Karpas-422 (cell line): Measurements from ENCODE around the gene ENGASE. TPM values are rescaled to one million over a fixed set of nuclear protein-coding genes. Genes with fewer than 3 reads are reported as not detected.

ENCODE experiments used
- DNase-seq: peaks from one replicate; pipeline ENCODE4 v3.0.0-alpha.2; 2015
- H2AFZ ChIP-seq: fragments of 200-600 bp; sonication (generic); 2 replicates; pipeline ENCODE4 v1.6.1; 2014; ENCODE audit warnings: antibody characterized with exemption, low read length, mixed read lengths
- H3K27ac ChIP-seq: fragments of 200-600 bp; sonication (generic); 2 replicates; pipeline ENCODE4 v1.5.1; 2014; ENCODE audit warnings: mild to moderate bottlenecking, low read length, moderate library complexity
- H3K27me3 ChIP-seq: fragments of 200-600 bp; sonication (generic); 2 replicates; pipeline ENCODE4 v1.6.1; 2014; ENCODE audit warnings: low read length, mixed read lengths
- H3K36me3 ChIP-seq: fragments of 200-600 bp; sonication (generic); 2 replicates; pipeline ENCODE4 v1.6.1; 2014; ENCODE audit warnings: low read length, mixed read lengths; ENCODE audit not compliant: insufficient read depth
- H3K4me1 ChIP-seq: fragments of 200-600 bp; sonication (generic); 2 replicates; pipeline ENCODE4 v1.6.1; 2014; ENCODE audit warnings: mild to moderate bottlenecking, low read length, mixed read lengths
- H3K4me2 ChIP-seq: fragments of 200-600 bp; sonication (generic); 2 replicates; pipeline ENCODE4 v1.6.1; 2014; ENCODE audit warnings: low read length, low read depth, mild to moderate bottlenecking; ENCODE audit not compliant: poor library complexity, severe bottlenecking
- H3K4me3 ChIP-seq: fragments of 200-600 bp; sonication (generic); 2 replicates; pipeline ENCODE4 v1.5.1; 2014; ENCODE audit warnings: mild to moderate bottlenecking, antibody characterized with exemption, low read length, mixed read lengths
- H3K79me2 ChIP-seq: fragments of 200-600 bp; sonication (generic); 2 replicates; pipeline ENCODE4 v1.6.1; 2014; ENCODE audit warnings: mild to moderate bottlenecking, low read length, mixed read lengths
- H3K9ac ChIP-seq: fragments of 200-600 bp; sonication (generic); 2 replicates; pipeline ENCODE4 v1.6.0; 2014; ENCODE audit warnings: low read length
- H3K9me2 ChIP-seq: fragments of 200-600 bp; sonication (generic), shearing (Covaris generic); replicated peaks from 2 replicates; pipeline ENCODE4 v1.6.0; 2014; ENCODE audit warnings: mild to moderate bottlenecking, low read length, moderate library complexity; ENCODE audit not compliant: insufficient read depth
- H3K9me3 ChIP-seq: fragments of 300-700, 200-600 bp; sonication (generic); 2 replicates; pipeline ENCODE4 v1.6.1; 2014; ENCODE audit warnings: low read length, mixed read lengths
- H4K20me1 ChIP-seq: fragments of 200-600 bp; sonication (generic); 2 replicates; pipeline ENCODE4 v1.6.1; 2014; ENCODE audit warnings: mild to moderate bottlenecking, antibody characterized with exemption, low read length, low read depth; ENCODE audit not compliant: insufficient read depth
- total RNA-seq: library from RNA; depleted of rRNA; stranded (reverse); fragments of >200 nt; shearing (Covaris generic); gene quantifications from 2 replicates; pipeline ENCODE4 v1.2.3, GENCODE V29; 2014; ENCODE audit warnings: low replicate concordance

Gene ENGASE
- total RNA-seq, 1 experiment from 2014 or later = 11.0 TPM

DNA sequence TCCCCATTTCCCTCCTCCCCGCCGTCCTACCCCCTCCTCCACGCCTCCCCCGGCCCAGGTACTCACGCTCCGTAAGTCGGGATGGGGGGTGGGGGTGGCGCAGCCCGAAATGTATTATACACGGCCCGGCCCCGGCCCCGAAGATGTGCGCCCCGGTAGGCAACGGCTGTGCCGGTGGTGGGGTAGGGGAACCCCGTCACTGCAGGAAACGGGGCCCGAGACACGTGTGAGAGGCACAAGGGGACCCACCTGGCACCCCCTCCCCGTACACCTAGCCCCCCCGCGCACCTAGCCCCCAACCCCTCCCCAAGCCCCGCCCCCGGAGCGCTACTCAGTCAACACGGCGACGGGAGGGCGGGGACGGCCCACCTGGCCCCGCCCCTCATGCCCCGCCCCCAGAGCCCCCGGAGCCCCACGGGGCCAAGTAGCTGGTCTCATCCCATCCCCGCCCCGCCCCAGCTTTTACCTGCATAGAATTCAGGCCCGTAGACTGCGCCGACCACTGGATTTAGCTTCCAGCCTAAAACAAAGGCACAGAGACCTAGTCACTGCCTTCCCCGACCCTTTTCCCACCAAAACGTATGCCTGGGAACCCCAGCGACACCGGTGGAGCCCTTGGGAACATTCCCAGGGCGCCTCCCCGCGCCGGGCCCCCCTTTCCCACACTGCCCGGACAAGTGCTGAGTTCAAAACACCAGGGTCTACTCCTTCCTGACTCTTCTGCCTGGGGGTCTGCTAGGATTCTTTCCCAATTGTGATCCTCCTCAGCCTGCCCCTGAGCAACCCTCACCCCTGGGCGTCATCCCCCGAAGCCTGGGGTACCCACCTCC is 22.8 kb downstream of the ENGASE start:
- Histone ChIP-seq H4K20me1 (no peaks in the 10 kb centered on the region), H3K79me2 (no peaks in the 10 kb centered on the region), H3K4me1 (no peaks in the 10 kb centered on the region), H3K4me2 (no peak overlapping the region), H3K27me3 (no peaks in the 10 kb centered on the region), H3K9ac (no peak overlapping the region), H3K36me3 (no peaks in the 10 kb centered on the region), H3K9me2 (no peaks in the 10 kb centered on the region), H3K27ac (no peak overlapping the region), H3K4me3 (no peak overlapping the region), H2AFZ (no peak overlapping the region), H3K9me3 (no peaks in the 10 kb centered on the region)
- DNase-seq = no peak

DNA sequence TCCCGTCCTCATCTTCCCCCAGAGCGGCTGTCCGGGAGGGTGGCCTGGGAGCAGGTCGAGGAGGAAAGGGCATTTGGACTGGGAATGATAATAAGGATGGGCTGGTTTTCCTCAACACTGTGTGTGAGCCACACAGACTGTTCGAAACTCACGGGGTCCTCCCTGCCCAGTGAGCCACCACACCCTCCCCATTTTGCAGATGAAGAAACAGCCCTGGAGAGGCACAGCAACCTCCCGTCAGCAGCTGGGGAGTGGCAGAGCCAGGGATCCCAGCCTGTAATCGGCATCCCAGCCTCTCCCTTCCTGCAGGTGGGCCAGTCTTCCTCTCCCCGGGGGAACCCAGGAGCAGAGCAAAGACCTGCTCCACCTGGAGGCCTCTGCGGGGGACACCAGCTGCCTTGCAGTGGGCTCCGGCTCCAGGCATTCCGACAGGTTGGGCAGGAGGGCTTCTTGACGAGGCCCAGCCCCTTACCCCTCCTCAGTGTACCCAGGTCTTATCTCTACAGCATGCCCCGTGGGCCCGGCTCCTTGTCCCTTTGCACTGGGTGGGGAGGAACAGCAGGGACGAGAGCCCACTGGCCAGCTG is 23.8 kb downstream of the ENGASE start:
- Histone ChIP-seq H3K4me1 (no peaks in the 10 kb centered on the region), H3K36me3 (no peaks in the 10 kb centered on the region), H3K9me3 (no peaks in the 10 kb centered on the region), H3K4me3 (no peak overlapping the region), H3K9ac (no peak overlapping the region), H3K79me2 (no peaks in the 10 kb centered on the region), H4K20me1 (no peaks in the 10 kb centered on the region), H3K27ac (no peak overlapping the region), H3K9me2 (no peaks in the 10 kb centered on the region), H2AFZ (no peak overlapping the region), H3K4me2 (no peak overlapping the region), H3K27me3 (no peaks in the 10 kb centered on the region)
- no peak for DNase-seq

DNA sequence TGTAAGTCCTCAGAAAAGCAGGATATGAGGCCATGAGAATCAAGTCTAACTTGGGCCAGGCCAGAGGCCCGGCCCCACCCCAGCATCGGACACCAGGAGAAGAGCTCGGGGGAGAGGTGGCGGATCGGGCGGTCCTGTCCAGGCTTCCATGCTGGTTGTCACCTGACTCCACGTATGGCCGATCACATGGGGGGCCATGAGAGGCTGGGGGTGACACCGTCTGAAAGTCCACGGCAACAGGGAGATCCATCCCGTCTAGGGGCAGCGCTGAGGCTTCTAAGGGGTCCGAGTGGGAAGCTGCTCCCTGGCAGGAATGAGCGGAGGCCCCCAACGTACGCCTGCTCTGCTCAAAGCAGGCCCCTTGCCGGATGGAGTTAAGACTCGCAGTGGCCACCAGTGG is 25.8 kb downstream of the ENGASE start:
- no peaks in the 10 kb centered on the region for H3K4me1 ChIP-seq
- no peaks in the 10 kb centered on the region for H3K27me3 ChIP-seq
- no peaks in the 10 kb centered on the region for H4K20me1 ChIP-seq
- H3K27ac ChIP-seq = no peak overlapping the region
- H3K36me3 ChIP-seq = no peaks in the 10 kb centered on the region
- no peak overlapping the region for H3K4me3 ChIP-seq
- no peaks in the 10 kb centered on the region for H3K9me3 ChIP-seq
- no peaks in the 10 kb centered on the region for H3K79me2 ChIP-seq
- no peak for DNase-seq
- H3K9me2 ChIP-seq = no peaks in the 10 kb centered on the region
- H2AFZ ChIP-seq = no peak overlapping the region
- H3K9ac ChIP-seq = no peak overlapping the region
- no peak overlapping the region for H3K4me2 ChIP-seq

DNA sequence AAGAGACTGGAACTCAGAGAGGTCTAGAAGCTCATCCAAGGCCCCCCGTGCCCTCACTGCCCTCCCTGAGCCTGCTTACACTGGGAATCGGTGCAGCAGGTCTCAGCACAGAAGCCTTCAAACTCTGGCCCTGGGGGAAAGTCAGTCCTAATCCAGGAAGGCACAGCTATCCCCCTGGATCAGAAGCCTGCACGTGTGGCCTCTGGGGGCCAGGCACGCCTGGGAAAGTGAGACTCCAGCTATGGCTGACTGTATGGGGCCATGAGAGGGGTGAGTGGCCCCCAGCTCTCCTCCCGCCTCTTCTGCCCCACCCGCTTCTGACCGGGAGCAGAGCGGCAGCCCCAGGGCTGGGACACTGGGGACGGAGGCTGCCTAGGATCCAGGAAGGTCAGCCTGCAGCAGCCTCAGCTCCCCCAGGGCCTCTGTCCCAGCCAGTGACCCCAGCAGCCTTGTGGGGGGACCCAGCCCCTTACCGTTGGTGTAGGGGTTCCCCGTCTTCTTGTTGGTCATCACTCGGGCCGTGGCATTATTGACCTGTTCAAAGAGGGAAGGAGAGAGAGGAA is 26.6 kb downstream of the ENGASE start:
- no peak overlapping the region for H2AFZ ChIP-seq
- H4K20me1 ChIP-seq = no peaks in the 10 kb centered on the region
- no peaks in the 10 kb centered on the region for H3K4me1 ChIP-seq
- no peaks in the 10 kb centered on the region for H3K9me3 ChIP-seq
- H3K9ac ChIP-seq = no peak overlapping the region
- no peaks in the 10 kb centered on the region for H3K9me2 ChIP-seq
- H3K36me3 ChIP-seq = no peaks in the 10 kb centered on the region
- no peak overlapping the region for H3K27ac ChIP-seq
- H3K79me2 ChIP-seq = no peaks in the 10 kb centered on the region
- no peak for DNase-seq
- H3K4me3 ChIP-seq = no peak overlapping the region
- no peaks in the 10 kb centered on the region for H3K27me3 ChIP-seq
- no peak overlapping the region for H3K4me2 ChIP-seq

DNA sequence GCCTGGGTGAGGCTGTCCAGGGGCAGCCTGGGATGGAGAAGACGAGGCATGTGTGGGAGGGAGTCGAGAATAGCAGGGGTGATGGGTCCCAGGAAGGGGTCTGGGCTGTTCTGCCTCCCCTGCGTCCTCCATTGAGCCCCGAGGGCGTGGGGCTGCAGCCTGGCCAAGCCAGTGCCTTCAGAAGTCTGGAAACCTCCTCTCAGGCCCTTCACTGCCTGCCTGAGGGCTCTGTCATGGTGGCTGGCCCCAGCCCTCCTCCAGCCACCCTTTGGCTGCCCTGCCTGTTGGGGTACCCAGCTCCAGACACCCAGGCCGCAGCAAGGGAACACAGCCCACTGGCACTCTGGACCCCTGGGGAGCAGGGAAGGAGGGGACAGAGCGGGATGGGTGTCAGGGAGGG is 27.6 kb downstream of the ENGASE start:
- H3K4me3 ChIP-seq = no peak overlapping the region
- no peaks in the 10 kb centered on the region for H3K36me3 ChIP-seq
- no peak overlapping the region for H3K9ac ChIP-seq
- H2AFZ ChIP-seq = no peak overlapping the region
- no peaks in the 10 kb centered on the region for H3K79me2 ChIP-seq
- H3K4me2 ChIP-seq = no peak overlapping the region
- no peaks in the 10 kb centered on the region for H4K20me1 ChIP-seq
- no peaks in the 10 kb centered on the region for H3K9me3 ChIP-seq
- DNase-seq = no peak
- no peaks in the 10 kb centered on the region for H3K4me1 ChIP-seq
- no peaks in the 10 kb centered on the region for H3K27me3 ChIP-seq
- no peak overlapping the region for H3K27ac ChIP-seq
- no peaks in the 10 kb centered on the region for H3K9me2 ChIP-seq

DNA sequence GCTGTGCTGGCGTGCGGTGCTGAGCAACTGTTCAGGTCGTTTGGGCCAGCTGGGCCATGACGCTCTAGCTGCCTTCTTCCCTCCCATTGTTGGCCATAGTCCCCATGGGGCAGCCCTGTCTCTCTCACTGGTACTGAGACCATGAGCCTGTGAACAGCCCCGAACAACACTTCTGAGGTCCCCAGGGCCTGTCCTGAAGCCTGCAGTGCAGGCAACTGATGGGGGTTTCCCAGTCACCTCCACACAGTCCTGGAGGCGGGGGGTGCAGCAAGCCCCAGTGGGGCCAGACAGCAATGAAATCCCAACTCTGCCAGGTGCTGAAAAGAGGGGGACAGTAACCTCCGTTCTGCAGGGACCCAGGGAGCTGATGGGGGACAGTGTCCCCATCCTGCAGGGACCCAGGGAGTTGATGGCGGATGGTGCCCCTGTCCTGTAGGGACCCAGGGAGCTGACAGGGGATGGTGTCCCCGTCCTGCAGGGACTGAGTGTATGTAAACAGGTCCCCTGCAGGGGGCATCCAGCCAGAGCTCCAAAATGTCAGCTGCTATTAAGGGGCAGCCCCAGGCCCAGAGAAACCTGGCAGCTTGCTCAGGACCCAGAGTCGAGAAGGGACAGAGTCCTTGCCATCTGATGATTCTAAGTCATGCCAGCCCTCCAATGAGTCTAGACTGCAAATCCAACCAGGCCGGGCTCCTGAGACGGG is 30.4 kb downstream of the ENGASE start:
- DNase-seq = peak; percentile 50
- no peaks in the 10 kb centered on the region for H3K36me3 ChIP-seq
- no peak overlapping the region for H3K27ac ChIP-seq
- H3K4me1 ChIP-seq = no peaks in the 10 kb centered on the region
- H3K9me2 ChIP-seq = no peaks in the 10 kb centered on the region
- H3K9ac ChIP-seq = no peak overlapping the region
- H4K20me1 ChIP-seq = 0 out of 2 replicates have a peak, but pooled peaks cover 3% of the 10 kb centered on the region
- H3K79me2 ChIP-seq = no peaks in the 10 kb centered on the region
- H3K4me2 ChIP-seq = no peak overlapping the region
- H3K27me3 ChIP-seq = no peaks in the 10 kb centered on the region
- H3K4me3 ChIP-seq = no peak overlapping the region
- no peaks in the 10 kb centered on the region for H3K9me3 ChIP-seq
- no peak overlapping the region for H2AFZ ChIP-seq

DNA sequence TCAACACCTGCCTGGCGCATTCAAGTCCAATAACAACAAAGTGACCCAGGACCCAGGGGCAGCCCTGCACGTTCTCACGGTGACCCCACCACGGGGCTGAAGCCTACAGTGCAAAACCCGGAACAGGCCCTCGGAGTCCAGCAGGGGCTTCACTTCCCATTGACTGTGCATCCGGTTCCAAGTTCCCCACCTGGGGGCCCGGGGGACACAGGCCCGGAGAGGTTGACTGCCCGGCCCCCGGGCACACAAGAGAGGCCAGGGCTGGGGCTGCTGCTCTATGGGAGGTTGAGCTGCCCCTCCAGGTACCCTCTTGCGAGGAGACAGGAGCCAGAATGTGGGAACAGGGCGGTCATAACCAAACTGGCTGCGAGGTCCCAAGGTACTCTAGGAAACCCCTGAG is 31.3 kb downstream of the ENGASE start:
- no peaks in the 10 kb centered on the region for H3K9me2 ChIP-seq
- H3K36me3 ChIP-seq = no peaks in the 10 kb centered on the region
- no peak overlapping the region for H3K4me2 ChIP-seq
- no peak overlapping the region for H3K27ac ChIP-seq
- H3K27me3 ChIP-seq = no peaks in the 10 kb centered on the region
- no peaks in the 10 kb centered on the region for H3K9me3 ChIP-seq
- no peak overlapping the region for H3K9ac ChIP-seq
- H3K4me1 ChIP-seq = no peaks in the 10 kb centered on the region
- no peak overlapping the region for H3K4me3 ChIP-seq
- H3K79me2 ChIP-seq = no peaks in the 10 kb centered on the region
- 0 out of 2 replicates have a peak, but pooled peaks cover 3% of the 10 kb centered on the region for H4K20me1 ChIP-seq
- H2AFZ ChIP-seq = no peak overlapping the region
- no peak for DNase-seq

DNA sequence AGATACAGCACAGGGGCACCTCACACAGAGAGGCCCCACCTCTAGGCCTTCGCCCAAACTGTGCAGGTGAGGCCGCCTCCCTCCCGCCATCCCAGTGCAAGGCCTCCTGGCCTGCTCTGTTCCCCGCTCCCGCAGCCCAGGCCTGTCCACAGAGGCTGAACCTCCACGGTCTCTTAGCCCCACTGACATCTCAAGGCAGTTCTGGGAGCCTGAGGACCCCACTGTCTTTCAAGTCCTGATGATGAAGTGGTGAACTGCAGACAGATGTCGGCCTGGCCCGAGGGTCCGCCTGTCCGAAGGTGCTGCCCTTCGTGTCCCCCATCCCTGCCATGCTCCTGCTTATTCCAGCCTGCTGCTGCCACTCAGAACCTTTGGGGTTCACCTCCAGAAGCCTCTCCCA is 32.3 kb downstream of the ENGASE start:
- H3K9me2 ChIP-seq = no peaks in the 10 kb centered on the region
- H3K36me3 ChIP-seq = no peaks in the 10 kb centered on the region
- no peak for DNase-seq
- H3K4me1 ChIP-seq = no peaks in the 10 kb centered on the region
- H3K27me3 ChIP-seq = no peaks in the 10 kb centered on the region
- no peak overlapping the region for H3K9ac ChIP-seq
- 0 out of 2 replicates have a peak, but pooled peaks cover 3% of the 10 kb centered on the region for H4K20me1 ChIP-seq
- no peaks in the 10 kb centered on the region for H3K9me3 ChIP-seq
- no peak overlapping the region for H3K4me2 ChIP-seq
- H3K4me3 ChIP-seq = no peak overlapping the region
- H2AFZ ChIP-seq = no peak overlapping the region
- no peaks in the 10 kb centered on the region for H3K79me2 ChIP-seq
- no peak overlapping the region for H3K27ac ChIP-seq
